Parietal lobe (tissue), 2 donors: ENCODE results near the gene KREMEN2. TPM values are rescaled to one million over a fixed set of nuclear protein-coding genes. Genes with fewer than 3 reads are reported as not detected.

Source experiments
- small RNA-seq: library from RNA; depleted of rRNA; stranded (forward); fragments of <200 nt; gene quantifications from one replicate; pipeline ENCODE3, GENCODE V24; 2014; ENCODE audit warnings: low replicate concordance
- total RNA-seq: library from RNA; depleted of rRNA; stranded (reverse); fragments of >200 nt; gene quantifications from one replicate; pipeline ENCODE4 v1.2.3, GENCODE V29; 2014

KREMEN2 gene, protein sequence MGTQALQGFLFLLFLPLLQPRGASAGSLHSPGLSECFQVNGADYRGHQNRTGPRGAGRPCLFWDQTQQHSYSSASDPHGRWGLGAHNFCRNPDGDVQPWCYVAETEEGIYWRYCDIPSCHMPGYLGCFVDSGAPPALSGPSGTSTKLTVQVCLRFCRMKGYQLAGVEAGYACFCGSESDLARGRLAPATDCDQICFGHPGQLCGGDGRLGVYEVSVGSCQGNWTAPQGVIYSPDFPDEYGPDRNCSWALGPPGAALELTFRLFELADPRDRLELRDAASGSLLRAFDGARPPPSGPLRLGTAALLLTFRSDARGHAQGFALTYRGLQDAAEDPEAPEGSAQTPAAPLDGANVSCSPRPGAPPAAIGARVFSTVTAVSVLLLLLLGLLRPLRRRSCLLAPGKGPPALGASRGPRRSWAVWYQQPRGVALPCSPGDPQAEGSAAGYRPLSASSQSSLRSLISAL
- not detected for total RNA-seq

DNA sequence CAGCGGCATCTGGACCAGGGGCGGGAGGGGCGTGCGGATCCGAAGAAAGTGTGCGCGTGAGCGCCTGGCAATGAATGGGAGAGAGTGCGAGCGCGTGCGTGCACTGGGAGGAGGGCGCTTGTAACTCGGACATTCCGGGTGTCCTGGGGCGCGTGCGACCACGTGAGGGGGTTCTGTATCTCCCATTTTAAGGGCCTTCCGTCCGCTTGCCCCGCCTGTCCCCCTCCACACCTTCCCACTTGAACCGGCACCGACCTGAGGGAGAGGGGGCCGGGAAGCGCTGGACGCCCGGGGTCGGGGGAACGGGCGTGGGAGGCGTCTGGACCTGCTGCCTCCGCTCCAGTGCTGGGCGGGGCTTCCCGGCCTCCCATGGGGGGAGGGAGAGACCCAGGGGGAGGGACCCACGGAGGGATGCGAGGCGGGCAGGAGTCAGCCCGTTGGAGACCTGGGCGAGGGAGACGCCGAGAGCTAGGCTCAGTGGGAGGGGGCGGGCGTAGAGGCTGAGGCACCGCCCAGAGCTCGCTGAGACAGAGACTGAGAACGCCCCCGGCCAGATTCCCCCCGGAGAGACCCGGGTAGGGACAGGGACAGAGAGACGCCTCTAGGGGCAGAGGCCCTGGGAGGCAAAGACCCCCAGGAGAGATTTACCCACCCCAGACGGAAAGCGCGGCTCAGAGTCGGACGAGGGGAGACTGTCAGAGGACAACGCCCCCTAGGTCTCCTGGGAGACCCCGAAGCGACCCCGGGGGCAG lies at the start of gene KREMEN2:
Gene KREMEN2, plus strand, starts transcription at position 553 of the 752 bp plus-strand sequence. CDS start 246 bp downstream, outside the sequence.

DNA sequence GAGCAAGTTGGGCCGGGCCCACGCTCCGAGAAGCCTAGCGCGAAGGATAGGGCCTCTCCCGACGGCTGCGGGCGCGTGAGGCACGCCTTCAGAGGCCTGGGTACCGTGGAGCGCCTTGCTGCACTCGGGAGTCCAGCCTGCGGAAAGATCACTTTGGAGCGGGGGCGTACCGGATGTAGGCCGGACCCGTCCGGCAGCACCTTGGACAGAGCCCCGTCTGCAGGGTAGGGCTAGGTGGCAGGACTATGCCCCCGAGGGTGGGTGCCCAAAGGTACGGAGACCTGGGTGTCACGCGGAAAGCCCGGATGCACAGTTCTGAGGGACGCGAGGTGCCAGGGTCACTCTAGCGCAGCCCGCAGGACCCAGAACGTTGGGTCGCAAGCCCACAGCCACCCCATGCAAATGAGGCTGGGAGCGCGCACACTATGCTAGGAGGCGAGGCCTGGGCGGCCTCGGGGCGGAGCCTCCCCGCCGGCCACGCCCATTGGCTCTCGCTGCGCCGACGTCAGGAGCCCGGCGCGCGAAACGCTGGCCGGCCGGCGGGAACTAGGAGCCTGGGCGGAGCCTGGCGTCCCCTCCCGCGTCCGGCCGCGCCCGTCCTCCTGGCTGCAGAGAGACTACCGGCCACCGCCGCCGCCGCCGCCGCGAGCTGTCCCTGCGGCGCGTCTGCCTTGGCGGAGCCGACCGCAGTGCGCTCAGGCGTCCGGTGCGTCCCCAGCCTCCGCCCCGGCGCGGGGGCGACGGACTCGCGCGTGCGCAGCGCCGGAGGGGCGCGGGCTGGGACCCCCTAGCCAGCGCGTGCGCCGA lies 4.9 kb downstream of the KREMEN2 start, which contains the start of gene PAQR4:
Gene PAQR4, plus strand, starts transcription at position 611 of the 807 bp plus-strand sequence. CDS start 327 bp downstream, outside the sequence.

DNA sequence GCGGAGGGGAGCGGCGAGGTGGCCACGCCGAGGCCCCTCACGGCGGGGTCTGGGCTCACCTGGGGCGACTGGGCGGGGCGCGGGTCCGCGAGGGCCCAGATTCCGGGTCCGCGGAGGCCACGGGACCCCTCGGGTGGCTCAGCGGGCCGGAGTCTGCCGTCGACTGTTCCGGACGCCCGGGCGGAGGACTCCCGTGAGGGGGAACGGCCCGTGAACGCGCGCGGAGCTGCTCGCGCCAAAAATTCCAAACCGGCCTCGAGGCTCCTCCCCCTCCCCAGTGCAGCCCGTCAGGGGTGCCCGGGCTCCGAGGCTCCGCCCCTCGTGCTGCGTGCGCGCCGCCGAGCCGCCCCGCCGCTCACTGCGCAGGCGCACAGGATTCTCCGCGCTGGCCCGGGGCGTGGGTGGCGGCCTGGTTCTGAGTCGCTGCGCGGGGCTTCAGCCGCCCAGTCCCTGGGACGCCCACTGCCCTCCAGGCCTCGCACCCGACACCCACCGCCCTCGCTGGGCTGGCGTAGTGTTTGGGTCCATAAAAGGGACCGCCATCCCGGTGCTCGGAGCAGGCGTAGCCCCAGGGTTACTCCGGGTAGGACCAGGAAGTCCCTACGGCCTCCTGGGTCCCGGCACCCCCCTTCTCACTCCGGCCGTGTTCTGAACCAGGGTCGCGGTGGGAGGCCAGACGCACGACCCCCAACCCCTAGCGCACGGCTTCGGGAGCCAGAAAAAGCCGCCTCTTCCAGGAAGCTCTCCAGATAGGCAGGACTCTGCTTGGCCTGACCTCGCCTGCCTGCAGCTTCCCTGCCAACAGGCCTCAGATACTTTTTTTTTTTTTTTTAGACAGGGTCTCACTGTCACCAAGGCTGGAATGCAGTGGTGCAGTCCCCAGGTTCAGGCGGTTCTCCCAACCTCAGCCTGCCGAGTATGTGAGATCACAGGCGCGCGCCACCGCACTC lies 16.4 kb downstream of the KREMEN2 start, which contains the start of gene PKMYT1:
Gene PKMYT1, minus strand, starts transcription at position 220 of the 950 bp plus-strand sequence. CDS start 789 bp downstream, outside the sequence.

DNA sequence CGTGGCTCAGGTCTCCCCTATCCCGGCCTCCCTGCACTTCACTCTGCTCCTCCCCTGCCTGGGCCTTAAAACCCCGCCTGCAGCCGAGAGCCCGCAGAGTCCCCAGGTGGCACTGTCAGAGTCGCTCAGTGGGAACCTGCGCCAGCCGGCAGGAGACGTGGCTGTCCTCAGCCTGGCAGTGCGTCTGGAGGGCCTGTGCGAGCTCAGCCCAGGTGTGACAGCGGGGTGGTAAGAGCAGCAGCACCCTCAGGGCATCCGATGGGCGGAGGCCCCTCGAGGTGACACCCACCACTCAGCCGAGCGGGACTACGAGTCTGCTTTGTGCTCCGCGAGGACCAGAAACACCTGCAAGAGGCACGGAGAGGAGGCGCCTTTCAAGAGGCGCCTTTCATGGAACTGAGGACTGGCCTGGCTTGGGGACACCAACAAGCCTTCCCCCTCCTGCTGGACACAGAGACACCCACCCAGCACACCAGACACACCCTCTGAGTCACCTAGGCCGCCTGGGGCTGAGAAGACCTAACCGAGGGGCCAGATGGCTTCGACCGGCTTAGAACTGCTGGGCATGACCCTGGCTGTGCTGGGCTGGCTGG lies 48.8 kb downstream of the KREMEN2 start, which contains the start of gene CLDN9:
Gene CLDN9, plus strand, starts transcription at position 96 of the 593 bp plus-strand sequence. Its CDS starts 440 bp downstream, at position 536.

Small RNAs within 50 kb of the gene (small RNA-seq; reads per million reads assigned to genes)
- gene LINC00514: not detected

Other genes with a start within 250 kb of the KREMEN2 start
- gene PRSS27, start 244.1 kb upstream of the KREMEN2 start, total RNA-seq: 6.3 TPM
- gene SRRM2, start 211.6 kb upstream of the KREMEN2 start, total RNA-seq: 135 TPM
- gene ELOB, start 187.0 kb upstream of the KREMEN2 start, total RNA-seq: 82.9 TPM
- not detected for gene PRSS33, start 176.7 kb upstream of the KREMEN2 start, total RNA-seq
- gene PRSS41, start 165.8 kb upstream of the KREMEN2 start, total RNA-seq: not detected
- not detected for gene PRSS21, start 147.0 kb upstream of the KREMEN2 start, total RNA-seq
- gene ZG16B, start 134.0 kb upstream of the KREMEN2 start, total RNA-seq: not detected
- gene PRSS22, start 106.1 kb upstream of the KREMEN2 start, total RNA-seq: not detected
- 39.4 TPM for gene FLYWCH2, start 81.1 kb upstream of the KREMEN2 start, total RNA-seq
- gene FLYWCH1, start 52.3 kb upstream of the KREMEN2 start, total RNA-seq: 25.0 TPM
- 20.3 TPM for gene PAQR4, start 5.1 kb downstream of the KREMEN2 start, total RNA-seq
- gene PKMYT1, start 16.2 kb downstream of the KREMEN2 start, total RNA-seq: 5.9 TPM
- gene CLDN9, start 48.6 kb downstream of the KREMEN2 start, total RNA-seq: not detected
- 0.63 TPM for gene CLDN6, start 53.9 kb downstream of the KREMEN2 start, total RNA-seq
- not detected for gene TNFRSF12A, start 56.1 kb downstream of the KREMEN2 start, total RNA-seq
- gene HCFC1R1, start 59.7 kb downstream of the KREMEN2 start, total RNA-seq: 17.2 TPM
- 4.4 TPM for gene THOC6, start 59.8 kb downstream of the KREMEN2 start, total RNA-seq
- 0.31 TPM for gene BICDL2, start 72.7 kb downstream of the KREMEN2 start, total RNA-seq
- gene MMP25, start 82.3 kb downstream of the KREMEN2 start, total RNA-seq: 0.63 TPM
- gene IL32, start 101.4 kb downstream of the KREMEN2 start, total RNA-seq: 1.6 TPM
- gene ZSCAN10, start 135.0 kb downstream of the KREMEN2 start, total RNA-seq: not detected
- 14.4 TPM for gene ZNF205, start 148.3 kb downstream of the KREMEN2 start, total RNA-seq
- 10.3 TPM for gene ZNF213, start 170.8 kb downstream of the KREMEN2 start, total RNA-seq
- 0.94 TPM for gene OR1F1, start 223.9 kb downstream of the KREMEN2 start, total RNA-seq